Gastrocnemius medialis (tissue), 4 donors: ENCODE measurements around the gene ANKRD49. TPM values are rescaled to one million over a fixed set of nuclear protein-coding genes. Genes with fewer than 3 reads are reported as not detected.
A peak's percentile ranks its signal among the peaks of the same experiment; 100 is the strongest.
"Not testable (repeated sequence)": the region's sequence is repeated elsewhere in the genome, so short reads cannot be mapped to it uniquely, and the experiment has no call there.

ENCODE experiments used
- ATAC-seq, 2 donors: fragments of 150-250 bp; one replicate each; pipeline ENCODE4 v1.9.1; 2016
- DNase-seq, 2 donors: peaks; one replicate each; pipeline ENCODE4 v3.0.0-alpha.2; 2019
- H3K27ac ChIP-seq, 4 donors: fragments of 200-600 bp; sonication (generic); 1 replicate in 1 of 4; 2 replicates in 3 of 4; pipeline ENCODE4 v1.5.1; 2016 to 2018; ENCODE audit warnings: mild to moderate bottlenecking in 2 of 4, moderate library complexity in 1 of 4
- H3K27me3 ChIP-seq, 3 donors: fragments of 200-600 bp; sonication (generic) in 2 of 3; 1 replicate in 1 of 3; 2 replicates in 2 of 3; pipeline versions ENCODE4 v1.5.1 to v1.6.0; 2016 to 2019; ENCODE audit warnings: mild to moderate bottlenecking in 1 of 3, moderate library complexity in 1 of 3
- H3K36me3 ChIP-seq, 2 donors: fragments of 200-600 bp; sonication (generic) in 1 of 2; one replicate each; pipeline ENCODE4 v1.5.1; 2017 to 2018
- H3K4me1 ChIP-seq, 2 donors: fragments of 200-600 bp; sonication (generic) in 1 of 2; one replicate each; pipeline ENCODE4 v1.5.1; 2016 to 2017; ENCODE audit warnings: mild to moderate bottlenecking in 2 of 2
- H3K4me3 ChIP-seq, 4 donors: fragments of 200-600 bp; sonication (generic) in 3 of 4; 1 replicate in 1 of 4; 2 replicates in 3 of 4; pipeline ENCODE4 v1.5.1; 2016 to 2019; ENCODE audit warnings: mild to moderate bottlenecking in 2 of 4
- H3K9me3 ChIP-seq, 3 donors: fragments of 200-600 bp; sonication (generic) in 2 of 3; 1 replicate in 1 of 3; 2 replicates in 2 of 3; pipeline ENCODE4 v1.5.1; 2016 to 2019
- POLR2A ChIP-seq, 2 donors: fragments of 450-650 bp; IDR thresholded peaks; one replicate each; pipeline ENCODE4 v1.6.1; 2017; ENCODE audit warnings: antibody characterized with exemption in 2 of 2, mild to moderate bottlenecking in 2 of 2, moderate library complexity in 2 of 2
- in situ Hi-C, 4 donors: fragments of 200-750 bp; cut with MboI; loops; one replicate each; pipeline versions ENCODE4 v1.15.0 to v1.8.0; 2017; ENCODE audit warnings: low sequenced_read_pairs in 4 of 4
- intact Hi-C: fragments of 100-400 bp; cut with DNase I; formaldehyde crosslinking; loops from one replicate; pipeline ENCODE4 v1.15.1; 2023; ENCODE audit warnings: low total_unique reads
- total RNA-seq, 4 donors: library from RNA; depleted of rRNA; stranded (reverse); fragments of >200 nt; gene quantifications; one replicate each; pipeline versions ENCODE4 v1.1.0 to v1.2.3, GENCODE V29; 2016
- TF ChIP-seq, protein P1 (sequence below), 5 experiments: fragments of 450-650 bp in 3 of 5; fragments of 200-600 bp in 2 of 5; sonication (generic) in 2 of 5; IDR thresholded peaks in 4 of 5; conservative IDR thresholded peaks in 1 of 5; 1 replicate in 4 of 5; 2 replicates in 1 of 5; pipeline ENCODE4 v1.5.1; 2016 to 2019; ENCODE audit warnings: antibody characterized with exemption in 5 of 5, mild to moderate bottlenecking in 3 of 5, moderate library complexity in 3 of 5

Gene ANKRD49
- total RNA-seq, 4 donors from 2014 or later: 9.0 to 21.1 (median 11.9) TPM

- intact Hi-C loops: no loop called here
- H3K36me3 ChIP-seq: peaks cover 3 to 47% of the 10 kb centered on the region in 2 donors
These were observed 6.4 kb downstream of the ANKRD49 start for GRCh38 chr11:94500181-94500580.

DNA sequence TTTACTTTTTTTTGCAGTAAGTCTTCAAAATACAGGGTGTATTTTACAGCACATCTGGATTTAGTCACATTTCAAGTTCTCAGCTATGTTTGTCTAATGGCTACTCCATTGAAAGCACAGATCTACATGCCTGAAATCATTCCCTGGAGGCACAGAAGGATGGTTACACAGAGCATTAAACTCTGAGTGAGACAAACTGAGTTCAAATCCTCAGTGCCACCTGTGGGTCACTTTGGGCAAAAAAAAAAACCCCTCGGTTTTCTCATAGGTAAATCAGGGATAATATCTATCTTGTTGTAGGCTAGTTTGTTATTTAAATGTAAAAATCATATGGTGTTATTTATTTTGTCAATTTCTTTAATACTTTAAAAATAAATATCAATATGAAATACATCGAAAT lies 7.7 kb downstream of the ANKRD49 start:
- Histone ChIP-seq H3K36me3 (peaks cover 3 to 45% of the 10 kb centered on the region in 2 donors), H3K4me3 (no peak overlapping the region), H3K9me3 (no peaks in the 10 kb centered on the region), H3K27me3 (no peaks in the 10 kb centered on the region), H3K4me1 (no peaks in the 10 kb centered on the region), H3K27ac (no peak overlapping the region)
- intact Hi-C loops: no loop called here
- in situ Hi-C loops: loop anchor here in 3 of 4 donors (5.0 to 25.0 kb wide), 3 partner anchors 604 to 614 kb away; no protein-coding TSS in a partner anchor
- no peak for TF ChIP-seq POLR2A (IDR thresholded peaks at IDR 0.05)
- TF ChIP-seq, protein P1, sequence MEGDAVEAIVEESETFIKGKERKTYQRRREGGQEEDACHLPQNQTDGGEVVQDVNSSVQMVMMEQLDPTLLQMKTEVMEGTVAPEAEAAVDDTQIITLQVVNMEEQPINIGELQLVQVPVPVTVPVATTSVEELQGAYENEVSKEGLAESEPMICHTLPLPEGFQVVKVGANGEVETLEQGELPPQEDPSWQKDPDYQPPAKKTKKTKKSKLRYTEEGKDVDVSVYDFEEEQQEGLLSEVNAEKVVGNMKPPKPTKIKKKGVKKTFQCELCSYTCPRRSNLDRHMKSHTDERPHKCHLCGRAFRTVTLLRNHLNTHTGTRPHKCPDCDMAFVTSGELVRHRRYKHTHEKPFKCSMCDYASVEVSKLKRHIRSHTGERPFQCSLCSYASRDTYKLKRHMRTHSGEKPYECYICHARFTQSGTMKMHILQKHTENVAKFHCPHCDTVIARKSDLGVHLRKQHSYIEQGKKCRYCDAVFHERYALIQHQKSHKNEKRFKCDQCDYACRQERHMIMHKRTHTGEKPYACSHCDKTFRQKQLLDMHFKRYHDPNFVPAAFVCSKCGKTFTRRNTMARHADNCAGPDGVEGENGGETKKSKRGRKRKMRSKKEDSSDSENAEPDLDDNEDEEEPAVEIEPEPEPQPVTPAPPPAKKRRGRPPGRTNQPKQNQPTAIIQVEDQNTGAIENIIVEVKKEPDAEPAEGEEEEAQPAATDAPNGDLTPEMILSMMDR (IDR thresholded peaks at IDR 0.05 in 4 of 5, conservative IDR thresholded peaks at IDR 0.05 in 1 of 5): no peak
- ATAC-seq: no peak
- DNase-seq: no peak

More at GRCh38 chr11:94500181-94500580, 6.4 kb downstream of the ANKRD49 start:
- Histone ChIP-seq H3K27me3 (no peaks in the 10 kb centered on the region), H3K27ac (no peak overlapping the region), H3K4me1 (peaks cover 3 to 5% of the 10 kb centered on the region in 2 donors), H3K9me3 (no peaks in the 10 kb centered on the region), H3K4me3 (no peak overlapping the region)
- DNase-seq (no peak), ATAC-seq (no peak)
- no peak for TF ChIP-seq POLR2A (IDR thresholded peaks at IDR 0.05)
- TF ChIP-seq, protein P1 (IDR thresholded peaks at IDR 0.05 in 4 of 5, conservative IDR thresholded peaks at IDR 0.05 in 1 of 5): no peak
- in situ Hi-C loops: loop anchor here in 3 of 4 donors (5.0 to 25.0 kb wide), 3 partner anchors 603 to 613 kb away; no protein-coding TSS in a partner anchor

GRCh38 chr11:94504689-94505293 lies 11.0 kb downstream of the ANKRD49 start:
- ATAC-seq: no peak
- intact Hi-C loops: loop anchor here (2.0 kb wide), 1 partner anchor 610 kb away; no protein-coding TSS in a partner anchor
- H3K27me3 ChIP-seq: no peaks in the 10 kb centered on the region
- H3K4me3 ChIP-seq: no peak overlapping the region
- H3K36me3 ChIP-seq: peaks cover 0 to 12% of the 10 kb centered on the region in 2 donors
- no peak for DNase-seq
- in situ Hi-C loops: loop anchor here in 3 of 4 donors (5.0 to 25.0 kb wide), 3 partner anchors 607 to 617 kb away; no protein-coding TSS in a partner anchor
- TF ChIP-seq, protein P1 (IDR thresholded peaks at IDR 0.05 in 4 of 5, conservative IDR thresholded peaks at IDR 0.05 in 1 of 5): peak; percentile 24 to 59 (median 41)
- no peak for TF ChIP-seq POLR2A (IDR thresholded peaks at IDR 0.05)
- no peak overlapping the region for H3K27ac ChIP-seq
- H3K9me3 ChIP-seq: no peaks in the 10 kb centered on the region
- H3K4me1 ChIP-seq: no peaks in the 10 kb centered on the region

- in situ Hi-C loops: loop anchor here in 2 of 4 donors (10.0 to 25.0 kb wide), 2 partner anchors 612 to 619 kb away; no protein-coding TSS in a partner anchor
- intact Hi-C loops: not testable (repeated sequence)
These were observed 12.7 kb downstream of the ANKRD49 start for GRCh38 chr11:94506513-94506912.

DNA sequence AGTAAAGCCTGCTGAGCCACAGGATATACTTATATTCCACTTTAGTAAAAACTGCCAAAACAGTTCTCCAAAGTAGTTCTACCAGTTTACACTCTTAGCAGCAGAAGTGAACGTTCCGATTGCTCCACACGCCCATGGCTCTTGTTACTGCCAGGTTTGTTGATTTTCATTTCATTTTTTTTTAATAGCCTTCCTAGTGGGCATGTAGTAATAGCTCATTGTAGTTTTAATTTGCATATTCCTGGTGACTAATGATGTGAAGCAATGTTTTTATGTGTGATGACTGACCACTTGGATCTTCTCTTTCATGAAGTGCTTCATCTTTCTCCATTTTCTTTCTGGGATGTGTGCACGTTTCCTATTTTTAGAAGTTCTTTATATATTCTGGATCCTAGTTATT lies 13.7 kb downstream of the ANKRD49 start:
- Histone ChIP-seq H3K4me1 (peaks cover 0 to 5% of the 10 kb centered on the region in 2 donors), H3K27me3 (peaks cover 0 to under 1% (median 0%) of the 10 kb centered on the region in 3 donors), H3K9me3 (no peaks in the 10 kb centered on the region), H3K36me3 (no peaks in the 10 kb centered on the region), H3K4me3 (no peak overlapping the region), H3K27ac (no peak overlapping the region)
- no peak for ATAC-seq
- no peak for DNase-seq
- intact Hi-C loops (no loop called here), in situ Hi-C loops (loop anchor here in 2 of 4 donors (10.0 to 25.0 kb wide), 2 partner anchors 613 to 620 kb away; no protein-coding TSS in a partner anchor)
- no peak for TF ChIP-seq POLR2A (IDR thresholded peaks at IDR 0.05)
- TF ChIP-seq, protein P1 (IDR thresholded peaks at IDR 0.05 in 4 of 5, conservative IDR thresholded peaks at IDR 0.05 in 1 of 5): no peak

More at GRCh38 chr11:94506513-94506912, 12.7 kb downstream of the ANKRD49 start:
- not testable (repeated sequence) for H3K27me3 ChIP-seq, DNase-seq, H3K27ac ChIP-seq, ATAC-seq, H3K4me1 ChIP-seq, H3K36me3 ChIP-seq, H3K4me3 ChIP-seq, H3K9me3 ChIP-seq
